CD4-positive, alpha-beta T cell (primary cell): ENCODE measurements around the gene CA7. TPM values are rescaled to one million over a fixed set of nuclear protein-coding genes. Genes with fewer than 3 reads are reported as not detected.

ENCODE experiments used
- ATAC-seq: fragments of 200-7000 bp; cut with Tn5 transposase; one replicate; pipeline ENCODE4 v1.10.0; 2022; ENCODE audit warnings: mild to moderate bottlenecking; ENCODE audit not compliant: poor library complexity
- CTCF ChIA-PET: fragments of 350-600 bp; sonication (Branson Sonifier 250); formaldehyde crosslinking; loops from one replicate; lab custom pipeline; 2021; ENCODE audit warnings: antibody characterized with exemption, inconsistent platforms; lab: Charles Lee
- POLR2A ChIA-PET: fragments of 350-600 bp; sonication (Branson Sonifier 250); formaldehyde crosslinking; loops from one replicate; lab custom pipeline; 2021; ENCODE audit warnings: antibody characterized with exemption, inconsistent platforms; lab: Charles Lee
- DNase-seq, 14 experiments: peaks; one replicate each; pipeline ENCODE4 v3.0.0-alpha.2; 2013 to 2020; ENCODE audit warnings: mixed read lengths in 2 of 14
- H3K27ac ChIP-seq, 2 donors: one replicate each; pipeline versions ENCODE4 v1.5.1 to v1.7.0; 2013; ENCODE audit warnings: low read length in 2 of 2, low read depth in 1 of 2, mild to moderate bottlenecking in 1 of 2
- H3K27me3 ChIP-seq, 2 experiments: 1 replicate in 1 of 2; 2 replicates in 1 of 2; pipeline versions ENCODE4 v1.6.1 to v1.7.0; 2013; ENCODE audit warnings: low read length in 2 of 2, control low read depth in 1 of 2, mild to moderate bottlenecking in 1 of 2, moderate library complexity in 1 of 2; ENCODE audit not compliant: insufficient read depth in 2 of 2, control insufficient read depth in 1 of 2
- H3K36me3 ChIP-seq: one replicate; pipeline ENCODE4 v1.6.1; 2013; ENCODE audit warnings: low read length, control low read depth; ENCODE audit not compliant: insufficient read depth
- H3K4me1 ChIP-seq: one replicate; pipeline ENCODE4 v1.6.1; 2013; ENCODE audit warnings: low read length, control low read depth; ENCODE audit not compliant: insufficient read depth
- H3K4me3 ChIP-seq: one replicate; pipeline ENCODE4 v1.5.1; 2013; ENCODE audit warnings: mild to moderate bottlenecking, low read length, moderate library complexity
- H3K9me3 ChIP-seq, 2 experiments: 1 replicate in 1 of 2; 2 replicates in 1 of 2; pipeline versions ENCODE4 v1.6.1 to v1.7.0; 2013; ENCODE audit warnings: low read length in 2 of 2, mild to moderate bottlenecking in 2 of 2, control low read depth in 1 of 2, moderate library complexity in 1 of 2; ENCODE audit not compliant: control insufficient read depth in 1 of 2, insufficient read depth in 1 of 2
- H3K27ac Mint-ChIP-seq: one replicate; pipeline ENCODE4 v1.8.0; 2020; ENCODE audit warnings: mixed read lengths
- H3K27me3 Mint-ChIP-seq: one replicate; pipeline ENCODE4 v1.8.0; 2021; ENCODE audit warnings: mixed read lengths
- H3K36me3 Mint-ChIP-seq: one replicate; pipeline ENCODE4 v1.8.0; 2021; ENCODE audit warnings: low read depth, mixed read lengths
- H3K4me1 Mint-ChIP-seq: one replicate; pipeline ENCODE4 v1.8.0; 2021; ENCODE audit warnings: low read depth, mixed read lengths
- H3K4me3 Mint-ChIP-seq: one replicate; pipeline ENCODE4 v1.8.0; 2020; ENCODE audit warnings: mild to moderate bottlenecking, mixed read lengths
- H3K9me3 Mint-ChIP-seq: one replicate; pipeline ENCODE4 v1.8.0; 2020; ENCODE audit warnings: mixed read lengths
- CTCF ChIP-seq: fragments of 200-600 bp; IDR thresholded peaks from one replicate; pipeline ENCODE4 v1.8.0; 2022; ENCODE audit warnings: antibody characterized with exemption, mild to moderate bottlenecking
- intact Hi-C, 2 experiments: fragments of 100-400 bp; cut with DNase I in 1 of 2; cut with micrococcal nuclease in 1 of 2; formaldehyde crosslinking; loops; one replicate each; pipeline versions ENCODE4 v1.15.1 to v1.9.0; 2023 to 2025; cut with DNase I, micrococcal nuclease
- total RNA-seq, 174 experiments: library from RNA in 2 of 174; stranded (reverse) in 2 of 174; gene quantifications; one replicate each; pipeline ENCODE4 v1.2.3 and lab custom pipeline; 2021 to 2026

The CA7 gene
- total RNA-seq, 2 experiments from 2014 or later: not detected

- Mint-ChIP-seq H3K27me3 (peaks cover 44% of the 10 kb centered on the region), H3K36me3 (no peaks in the 10 kb centered on the region), H3K27ac (no peak overlapping the region), H3K9me3 (no peaks in the 10 kb centered on the region), H3K4me3 (no peak overlapping the region), H3K4me1 (peaks cover 11% of the 10 kb centered on the region)
- Histone ChIP-seq H3K4me1 (peaks cover 7% of the 10 kb centered on the region), H3K27me3 (peaks cover 30 to 39% of the 10 kb centered on the region in 2 experiments), H3K36me3 (no peaks in the 10 kb centered on the region), H3K9me3 (peaks cover 0 to 4% of the 10 kb centered on the region in 2 experiments), H3K27ac (no peak overlapping the region), H3K4me3 (no peak overlapping the region)
- ATAC-seq (no peak), DNase-seq (no peak)
- intact Hi-C loops: no loop called here
- ChIA-PET POLR2A (no interaction called here), CTCF (interaction anchor here (1.1 kb wide), 1 partner anchor 18 kb away, joined by 3 read pairs; the partner anchor contains the start of gene NAE1)
- TF ChIP-seq CTCF: no peak
Observed at GRCh38 chr16:66848172-66848571, 4.0 kb downstream of the CA7 start.

GRCh38 chr16:66849021-66849420 lies 4.8 kb downstream of the CA7 start:
- Histone ChIP-seq H3K27me3 (peaks cover 22 to 30% of the 10 kb centered on the region in 2 experiments), H3K36me3 (no peaks in the 10 kb centered on the region), H3K9me3 (peaks cover 0 to under 1% of the 10 kb centered on the region in 2 experiments), H3K4me3 (no peak overlapping the region), H3K4me1 (peaks cover 7% of the 10 kb centered on the region), H3K27ac (no peak overlapping the region)
- H3K27ac Mint-ChIP-seq: no peak overlapping the region
- CTCF ChIA-PET: no interaction called here
- no peaks in the 10 kb centered on the region for H3K36me3 Mint-ChIP-seq
- no peak for TF ChIP-seq CTCF
- no peak for ATAC-seq
- no peak for DNase-seq
- POLR2A ChIA-PET: interaction anchor here (1.6 kb wide), 1 partner anchor 32 kb away, joined by 4 read pairs; no protein-coding TSS in a partner anchor
- H3K9me3 Mint-ChIP-seq: no peaks in the 10 kb centered on the region
- no peak overlapping the region for H3K4me3 Mint-ChIP-seq
- intact Hi-C loops: no loop called here
- peaks cover 36% of the 10 kb centered on the region for H3K27me3 Mint-ChIP-seq
- H3K4me1 Mint-ChIP-seq: peaks cover 5% of the 10 kb centered on the region

- no peak for ATAC-seq
- no peak for DNase-seq
- Mint-ChIP-seq H3K4me1 (peaks cover 4% of the 10 kb centered on the region), H3K27ac (no peak overlapping the region), H3K36me3 (no peaks in the 10 kb centered on the region), H3K4me3 (no peak overlapping the region), H3K9me3 (no peaks in the 10 kb centered on the region), H3K27me3 (peaks cover 34% of the 10 kb centered on the region)
- Histone ChIP-seq H3K36me3 (no peaks in the 10 kb centered on the region), H3K27ac (no peak overlapping the region), H3K27me3 (peaks cover 22 to 25% of the 10 kb centered on the region in 2 experiments), H3K9me3 (no peaks in the 10 kb centered on the region), H3K4me1 (peaks cover 4% of the 10 kb centered on the region), H3K4me3 (no peak overlapping the region)
- CTCF ChIA-PET: no interaction called here
- intact Hi-C loops: no loop called here
- no peak for TF ChIP-seq CTCF
- POLR2A ChIA-PET: interaction anchor here (1.6 kb wide), 1 partner anchor 32 kb away, joined by 4 read pairs; no protein-coding TSS in a partner anchor
Observed at GRCh38 chr16:66849549-66849948, 5.3 kb downstream of the CA7 start.
